WTC11 (cell line): Measurements from ENCODE around the gene EPSTI1. TPM values are rescaled to one million over a fixed set of nuclear protein-coding genes. Genes with fewer than 3 reads are reported as not detected.
A peak's percentile ranks its signal among the peaks of the same experiment; 100 is the strongest.

ENCODE experiments used
- ATAC-seq: fragments of 200-7000 bp; cut with Tn5 transposase; 2 replicates; pipeline ENCODE4 v1.10.0; 2021; ENCODE audit warnings: mild to moderate bottlenecking, moderate library complexity
- CTCF ChIA-PET: fragments of 300-600 bp; sonication (Branson Sonifier 250); formaldehyde crosslinking; loops from one replicate; lab custom pipeline; 2021; ENCODE audit warnings: antibody characterized with exemption; lab: Charles Lee
- POLR2A ChIA-PET: fragments of 350-600 bp; sonication (Branson Sonifier 250); formaldehyde crosslinking; loops from one replicate; lab custom pipeline; 2021; ENCODE audit warnings: antibody characterized with exemption; lab: Charles Lee
- DNase-seq: peaks from one replicate; pipeline ENCODE4 v3.0.0; 2021; ENCODE audit warnings: low spot score
- H3K27ac Mint-ChIP-seq: 2 replicates; pipeline ENCODE4 v1.8.0; 2021; ENCODE audit warnings: mixed read lengths
- H3K27me3 Mint-ChIP-seq: 2 replicates; pipeline ENCODE4 v1.8.0; 2021; ENCODE audit warnings: low read depth, mild to moderate bottlenecking, moderate library complexity, mixed read lengths
- H3K36me3 Mint-ChIP-seq: 2 replicates; pipeline ENCODE4 v1.8.0; 2021; ENCODE audit warnings: mixed read lengths
- H3K4me1 Mint-ChIP-seq: 2 replicates; pipeline ENCODE4 v1.8.0; 2022; ENCODE audit warnings: mixed read lengths
- H3K4me3 Mint-ChIP-seq: 2 replicates; pipeline ENCODE4 v1.8.0; 2021; ENCODE audit warnings: mild to moderate bottlenecking, moderate library complexity, mixed read lengths
- H3K9me3 Mint-ChIP-seq: 2 replicates; pipeline ENCODE4 v1.8.0; 2021; ENCODE audit warnings: mixed read lengths
- ATF2 ChIP-seq: sonication (generic); formaldehyde crosslinking; IDR thresholded peaks from 2 replicates; pipeline ENCODE4 v1.8.1; 2022; ENCODE audit warnings: low read depth, missing genetic modification reagents, borderline replicate concordance
- ATF6 ChIP-seq: sonication (generic); formaldehyde crosslinking; IDR thresholded peaks from 2 replicates; pipeline ENCODE4 v1.8.1; 2023; ENCODE audit warnings: mild to moderate bottlenecking, missing genetic modification reagents
- CREM ChIP-seq: sonication (generic); formaldehyde crosslinking; IDR thresholded peaks from 2 replicates; pipeline ENCODE4 v1.8.1; 2022; ENCODE audit warnings: mild to moderate bottlenecking, missing genetic modification reagents, moderate library complexity
- E2F1 ChIP-seq: sonication (generic); formaldehyde crosslinking; IDR thresholded peaks from 2 replicates; pipeline ENCODE4 v1.8.0; 2022; ENCODE audit warnings: mild to moderate bottlenecking, missing genetic modification reagents
- EMX1 ChIP-seq: fragments of 250-450 bp; sonication (Bioruptor Pico); IDR thresholded peaks from 2 replicates; pipeline ENCODE4 v1.8.0; 2021; ENCODE audit warnings: mild to moderate bottlenecking
- FOXK1 ChIP-seq: sonication (generic); formaldehyde crosslinking; IDR thresholded peaks from 2 replicates; pipeline ENCODE4 v1.8.0; 2022; ENCODE audit warnings: mild to moderate bottlenecking, moderate library complexity, missing genetic modification reagents
- GRHL2 ChIP-seq: fragments of 250-450 bp; sonication (Bioruptor Pico); IDR thresholded peaks from 2 replicates; pipeline ENCODE4 v1.8.0; 2022; ENCODE audit warnings: mild to moderate bottlenecking, moderate library complexity; ENCODE audit not compliant: insufficient replicate concordance, severe bottlenecking
- HMGA2 ChIP-seq: fragments of 250-450 bp; sonication (Bioruptor Pico); IDR thresholded peaks from 2 replicates; pipeline ENCODE4 v1.4.0; 2021; ENCODE audit warnings: mild to moderate bottlenecking, moderate library complexity
- MAX ChIP-seq: sonication (generic); formaldehyde crosslinking; IDR thresholded peaks from 2 replicates; pipeline ENCODE4 v1.8.0; 2022; ENCODE audit warnings: mild to moderate bottlenecking, missing genetic modification reagents
- NR2C2 ChIP-seq: sonication (generic); formaldehyde crosslinking; IDR thresholded peaks from 2 replicates; pipeline ENCODE4 v1.8.0; 2022; ENCODE audit warnings: mild to moderate bottlenecking, missing genetic modification reagents
- SP1 ChIP-seq: sonication (generic); formaldehyde crosslinking; conservative IDR thresholded peaks from 2 replicates; pipeline ENCODE4 v1.8.1; 2022; ENCODE audit warnings: missing genetic modification reagents
- TP53 ChIP-seq: sonication (generic); formaldehyde crosslinking; IDR thresholded peaks from 2 replicates; pipeline ENCODE4 v1.8.1; 2023; ENCODE audit warnings: mild to moderate bottlenecking, missing genetic modification reagents
- ZBTB21 ChIP-seq: sonication (generic); formaldehyde crosslinking; IDR thresholded peaks from 2 replicates; pipeline ENCODE4 v1.8.1; 2023; ENCODE audit warnings: mild to moderate bottlenecking, missing genetic modification reagents, borderline replicate concordance
- ZMAT4 ChIP-seq: fragments of 250-450 bp; sonication (Bioruptor Pico); IDR thresholded peaks from 2 replicates; pipeline ENCODE4 v1.9.0; 2021; ENCODE audit warnings: mild to moderate bottlenecking
- ZNF263 ChIP-seq: sonication (generic); formaldehyde crosslinking; IDR thresholded peaks from 2 replicates; pipeline ENCODE4 v1.8.1; 2022; ENCODE audit warnings: low read depth, mild to moderate bottlenecking, moderate library complexity, missing genetic modification reagents
- ZNF425 ChIP-seq: fragments of 250-450 bp; sonication (Bioruptor Pico); conservative IDR thresholded peaks from 2 replicates; pipeline ENCODE4 v1.9.0; 2021; ENCODE audit warnings: mild to moderate bottlenecking
- total RNA-seq: library from RNA; stranded (reverse); gene quantifications from 3 replicates; pipeline ENCODE4 v1.2.3, GENCODE V29; 2021
- TF ChIP-seq, protein P1 (sequence below): sonication (generic); formaldehyde crosslinking; conservative IDR thresholded peaks from 2 replicates; pipeline ENCODE4 v1.8.1; 2022; ENCODE audit warnings: mild to moderate bottlenecking, missing genetic modification reagents
- TF ChIP-seq, protein P2 (sequence below): sonication (generic); formaldehyde crosslinking; IDR thresholded peaks from 2 replicates; pipeline ENCODE4 v1.8.1; 2023; ENCODE audit warnings: mild to moderate bottlenecking, moderate library complexity, missing genetic modification reagents
- TF ChIP-seq, protein P3 (sequence below): fragments of 250-450 bp; sonication (Bioruptor Pico); IDR thresholded peaks from 2 replicates; pipeline ENCODE4 v2.1.2; 2022; ENCODE audit warnings: mild to moderate bottlenecking, moderate library complexity

EPSTI1 gene
- total RNA-seq, 1 experiment from 2014 or later, result 2.1 TPM

GRCh38 chr13:42875475-42876269 lies 116.4 kb downstream of the EPSTI1 start (continued):
- TF ChIP-seq ZNF425 (no peak), EMX1 (CRISPR knock-in tag) (no peak), E2F1 (CRISPR knock-in tag) (no peak)
- TF ChIP-seq, all 79 proteins: peak for 0

DNA sequence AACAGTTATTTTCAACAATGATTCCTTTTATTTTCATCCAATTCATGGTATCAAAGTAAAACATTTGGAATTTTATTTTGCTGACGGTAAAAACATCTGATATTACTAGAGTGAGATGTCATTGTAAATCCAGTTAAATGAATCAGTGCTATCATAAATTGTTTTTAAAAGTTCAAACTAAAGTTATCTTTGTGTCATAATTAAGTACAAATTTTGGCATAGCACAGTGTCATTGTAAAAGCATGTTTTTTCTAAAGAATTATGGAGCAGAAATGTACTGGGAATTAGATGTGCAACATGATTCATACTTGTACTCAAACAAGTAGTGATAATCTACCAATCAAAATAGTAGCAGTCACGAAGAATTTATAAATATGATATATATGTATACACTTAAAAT lies 117.8 kb downstream of the EPSTI1 start:
- TF ChIP-seq ZNF263 (no peak), ATF2 (no peak), TP53 (no peak), SP1 (CRISPR knock-in tag) (no peak), MAX (no peak), GRHL2 (CRISPR knock-in tag) (no peak), ZMAT4 (CRISPR knock-in tag) (no peak), ZBTB21 (no peak), ATF6 (CRISPR knock-in tag) (no peak), CREM (CRISPR knock-in tag) (no peak), HMGA2 (no peak), FOXK1 (CRISPR knock-in tag) (no peak), NR2C2 (CRISPR knock-in tag) (no peak)
- TF ChIP-seq, protein P1, sequence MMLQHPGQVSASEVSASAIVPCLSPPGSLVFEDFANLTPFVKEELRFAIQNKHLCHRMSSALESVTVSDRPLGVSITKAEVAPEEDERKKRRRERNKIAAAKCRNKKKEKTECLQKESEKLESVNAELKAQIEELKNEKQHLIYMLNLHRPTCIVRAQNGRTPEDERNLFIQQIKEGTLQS (CRISPR knock-in tag), result no peak
- TF ChIP-seq, protein P2, sequence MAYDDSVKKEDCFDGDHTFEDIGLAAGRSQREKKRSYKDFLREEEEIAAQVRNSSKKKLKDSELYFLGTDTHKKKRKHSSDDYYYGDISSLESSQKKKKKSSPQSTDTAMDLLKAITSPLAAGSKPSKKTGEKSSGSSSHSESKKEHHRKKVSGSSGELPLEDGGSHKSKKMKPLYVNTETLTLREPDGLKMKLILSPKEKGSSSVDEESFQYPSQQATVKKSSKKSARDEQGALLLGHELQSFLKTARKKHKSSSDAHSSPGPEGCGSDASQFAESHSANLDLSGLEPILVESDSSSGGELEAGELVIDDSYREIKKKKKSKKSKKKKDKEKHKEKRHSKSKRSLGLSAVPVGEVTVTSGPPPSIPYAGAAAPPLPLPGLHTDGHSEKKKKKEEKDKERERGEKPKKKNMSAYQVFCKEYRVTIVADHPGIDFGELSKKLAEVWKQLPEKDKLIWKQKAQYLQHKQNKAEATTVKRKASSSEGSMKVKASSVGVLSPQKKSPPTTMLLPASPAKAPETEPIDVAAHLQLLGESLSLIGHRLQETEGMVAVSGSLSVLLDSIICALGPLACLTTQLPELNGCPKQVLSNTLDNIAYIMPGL (CRISPR knock-in tag), result no peak
- TF ChIP-seq, protein P3, sequence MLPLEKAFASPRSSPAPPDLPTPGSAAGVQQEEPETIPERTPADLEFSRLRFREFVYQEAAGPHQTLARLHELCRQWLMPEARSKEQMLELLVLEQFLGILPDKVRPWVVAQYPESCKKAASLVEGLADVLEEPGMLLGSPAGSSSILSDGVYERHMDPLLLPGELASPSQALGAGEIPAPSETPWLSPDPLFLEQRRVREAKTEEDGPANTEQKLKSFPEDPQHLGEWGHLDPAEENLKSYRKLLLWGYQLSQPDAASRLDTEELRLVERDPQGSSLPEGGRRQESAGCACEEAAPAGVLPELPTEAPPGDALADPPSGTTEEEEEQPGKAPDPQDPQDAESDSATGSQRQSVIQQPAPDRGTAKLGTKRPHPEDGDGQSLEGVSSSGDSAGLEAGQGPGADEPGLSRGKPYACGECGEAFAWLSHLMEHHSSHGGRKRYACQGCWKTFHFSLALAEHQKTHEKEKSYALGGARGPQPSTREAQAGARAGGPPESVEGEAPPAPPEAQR (CRISPR knock-in tag), result no peak

More for the DNA sequence above, 117.8 kb downstream of the EPSTI1 start:
- peaks cover 54% of the 10 kb centered on the region for H3K4me1 Mint-ChIP-seq
- H3K27ac Mint-ChIP-seq, result no peak overlapping the region; the same call in 1 of the 2 replicates
- peak overlapping the region; percentile 27 for H3K4me3 Mint-ChIP-seq
- peaks cover 7% of the 10 kb centered on the region; the same call in 1 of the 2 replicates for H3K9me3 Mint-ChIP-seq
- H3K36me3 Mint-ChIP-seq, result peaks cover 33% of the 10 kb centered on the region
- ChIA-PET CTCF (no interaction called here), POLR2A (no interaction called here)
- DNase-seq, result no peak
- ATAC-seq, result no peak
- H3K27me3 Mint-ChIP-seq, result peaks cover 7% of the 10 kb centered on the region
